Hepatocyte (in vitro differentiated cells): Measurements from ENCODE around the gene KCNQ5.

Experiments
- EZH2 ChIP-seq: fragments of 200-600 bp; sonication (generic); IDR thresholded peaks from 2 replicates; pipeline ENCODE4 v1.6.1; 2016; ENCODE audit warnings: antibody characterized with exemption, mild to moderate bottlenecking, borderline replicate concordance
- EZH2phosphoT487 ChIP-seq: fragments of 200-600 bp; sonication (generic); IDR thresholded peaks from one replicate; pipeline ENCODE4 v1.6.1; 2018; ENCODE audit warnings: antibody characterized with exemption, mild to moderate bottlenecking, low read depth, moderate library complexity; ENCODE audit not compliant: unreplicated experiment, severe bottlenecking
- TF ChIP-seq, protein P1 (sequence below): fragments of 200-600 bp; sonication (generic); IDR thresholded peaks from 2 replicates; pipeline ENCODE4 v1.5.1; 2016; ENCODE audit warnings: antibody characterized with exemption, mild to moderate bottlenecking; ENCODE audit not compliant: poor library complexity

DNA sequence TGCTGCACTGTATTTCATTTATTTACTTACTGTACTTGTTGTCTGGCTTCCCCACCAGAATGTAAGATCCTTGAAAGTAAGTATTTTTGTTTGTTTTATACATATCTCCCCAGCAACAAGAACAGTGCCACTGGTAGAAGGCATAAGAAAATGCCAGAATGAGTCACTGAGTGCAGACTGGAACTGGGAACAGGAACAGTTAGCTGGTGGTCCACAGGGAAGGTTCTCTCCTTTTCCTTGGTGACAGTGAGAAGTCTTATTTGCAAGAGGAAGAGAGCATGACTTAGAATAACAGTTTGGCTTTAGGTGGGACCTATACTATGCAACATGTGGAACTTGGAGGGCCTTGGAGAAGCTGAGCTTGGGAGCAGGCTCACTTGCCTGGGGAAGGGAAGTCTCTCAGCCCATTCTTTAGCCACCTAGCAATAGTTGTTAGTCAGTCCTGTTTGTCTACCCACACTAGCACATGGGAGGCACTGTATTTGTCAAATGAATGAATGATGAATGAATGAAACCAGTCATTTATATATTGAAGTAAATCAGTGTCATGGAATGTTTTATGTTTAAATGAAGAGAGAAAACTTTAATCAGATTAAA is 203.5 kb downstream of the KCNQ5 start:
- TF ChIP-seq, protein P1, sequence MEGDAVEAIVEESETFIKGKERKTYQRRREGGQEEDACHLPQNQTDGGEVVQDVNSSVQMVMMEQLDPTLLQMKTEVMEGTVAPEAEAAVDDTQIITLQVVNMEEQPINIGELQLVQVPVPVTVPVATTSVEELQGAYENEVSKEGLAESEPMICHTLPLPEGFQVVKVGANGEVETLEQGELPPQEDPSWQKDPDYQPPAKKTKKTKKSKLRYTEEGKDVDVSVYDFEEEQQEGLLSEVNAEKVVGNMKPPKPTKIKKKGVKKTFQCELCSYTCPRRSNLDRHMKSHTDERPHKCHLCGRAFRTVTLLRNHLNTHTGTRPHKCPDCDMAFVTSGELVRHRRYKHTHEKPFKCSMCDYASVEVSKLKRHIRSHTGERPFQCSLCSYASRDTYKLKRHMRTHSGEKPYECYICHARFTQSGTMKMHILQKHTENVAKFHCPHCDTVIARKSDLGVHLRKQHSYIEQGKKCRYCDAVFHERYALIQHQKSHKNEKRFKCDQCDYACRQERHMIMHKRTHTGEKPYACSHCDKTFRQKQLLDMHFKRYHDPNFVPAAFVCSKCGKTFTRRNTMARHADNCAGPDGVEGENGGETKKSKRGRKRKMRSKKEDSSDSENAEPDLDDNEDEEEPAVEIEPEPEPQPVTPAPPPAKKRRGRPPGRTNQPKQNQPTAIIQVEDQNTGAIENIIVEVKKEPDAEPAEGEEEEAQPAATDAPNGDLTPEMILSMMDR: no peak
- TF ChIP-seq EZH2phosphoT487: no peak
- no peak for TF ChIP-seq EZH2
